Subcutaneous adipose tissue (tissue), 4 donors: ENCODE results near the gene ACOXL. TPM values are rescaled to one million over a fixed set of nuclear protein-coding genes. Genes with fewer than 3 reads are reported as not detected.

Experiments
- total RNA-seq, 4 donors: library from RNA; depleted of rRNA; stranded (reverse); fragments of >200 nt; gene quantifications; one replicate each; pipeline ENCODE4 v1.1.0, GENCODE V29; 2016
- TF ChIP-seq, protein P1 (sequence below): fragments of 450-650 bp; IDR thresholded peaks from one replicate; pipeline ENCODE4 v1.5.1; 2016; ENCODE audit warnings: low read depth, mild to moderate bottlenecking, control low read depth, antibody characterized with exemption, moderate library complexity

Gene ACOXL
- total RNA-seq, 4 donors from 2014 or later: not detected

DNA sequence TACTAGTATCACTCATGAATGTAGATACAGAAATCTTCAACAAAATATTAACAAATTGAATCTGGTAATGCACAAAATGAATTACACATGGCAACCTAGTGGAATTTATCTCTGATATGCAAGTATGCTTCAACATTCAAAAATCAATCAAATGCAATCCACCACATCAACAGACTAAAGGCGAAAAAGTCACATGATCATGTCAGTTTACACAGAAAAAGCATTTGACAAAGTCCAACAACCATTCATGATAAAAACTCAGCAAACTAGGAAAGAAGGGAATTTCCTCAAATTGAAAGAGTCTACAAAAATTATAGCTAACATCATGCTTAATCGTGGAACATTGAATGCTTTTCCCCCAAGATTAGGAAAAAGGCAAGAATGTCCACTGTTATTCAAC lies 237.8 kb downstream of the ACOXL start:
- TF ChIP-seq, protein P1, sequence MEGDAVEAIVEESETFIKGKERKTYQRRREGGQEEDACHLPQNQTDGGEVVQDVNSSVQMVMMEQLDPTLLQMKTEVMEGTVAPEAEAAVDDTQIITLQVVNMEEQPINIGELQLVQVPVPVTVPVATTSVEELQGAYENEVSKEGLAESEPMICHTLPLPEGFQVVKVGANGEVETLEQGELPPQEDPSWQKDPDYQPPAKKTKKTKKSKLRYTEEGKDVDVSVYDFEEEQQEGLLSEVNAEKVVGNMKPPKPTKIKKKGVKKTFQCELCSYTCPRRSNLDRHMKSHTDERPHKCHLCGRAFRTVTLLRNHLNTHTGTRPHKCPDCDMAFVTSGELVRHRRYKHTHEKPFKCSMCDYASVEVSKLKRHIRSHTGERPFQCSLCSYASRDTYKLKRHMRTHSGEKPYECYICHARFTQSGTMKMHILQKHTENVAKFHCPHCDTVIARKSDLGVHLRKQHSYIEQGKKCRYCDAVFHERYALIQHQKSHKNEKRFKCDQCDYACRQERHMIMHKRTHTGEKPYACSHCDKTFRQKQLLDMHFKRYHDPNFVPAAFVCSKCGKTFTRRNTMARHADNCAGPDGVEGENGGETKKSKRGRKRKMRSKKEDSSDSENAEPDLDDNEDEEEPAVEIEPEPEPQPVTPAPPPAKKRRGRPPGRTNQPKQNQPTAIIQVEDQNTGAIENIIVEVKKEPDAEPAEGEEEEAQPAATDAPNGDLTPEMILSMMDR: no peak

DNA sequence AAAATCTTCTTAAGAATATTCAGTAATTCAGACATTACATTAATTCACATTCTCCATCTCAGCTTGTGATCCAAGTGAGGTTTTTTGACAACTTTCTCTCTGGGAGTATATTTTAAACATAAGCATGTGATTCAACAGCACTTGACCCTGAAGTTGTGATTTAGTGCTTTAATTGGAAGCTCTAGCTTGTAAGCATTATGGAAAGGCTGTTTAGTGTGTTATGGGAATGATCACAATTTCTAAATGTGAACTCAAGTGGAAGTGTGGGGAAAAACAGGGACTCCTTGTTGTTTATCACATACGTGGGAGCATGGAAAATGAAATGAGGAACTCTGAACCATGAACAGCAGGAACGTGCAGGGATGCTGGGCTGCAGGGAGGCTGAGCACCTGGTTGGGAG lies 239.4 kb downstream of the ACOXL start:
- TF ChIP-seq, protein P1: no peak

DNA sequence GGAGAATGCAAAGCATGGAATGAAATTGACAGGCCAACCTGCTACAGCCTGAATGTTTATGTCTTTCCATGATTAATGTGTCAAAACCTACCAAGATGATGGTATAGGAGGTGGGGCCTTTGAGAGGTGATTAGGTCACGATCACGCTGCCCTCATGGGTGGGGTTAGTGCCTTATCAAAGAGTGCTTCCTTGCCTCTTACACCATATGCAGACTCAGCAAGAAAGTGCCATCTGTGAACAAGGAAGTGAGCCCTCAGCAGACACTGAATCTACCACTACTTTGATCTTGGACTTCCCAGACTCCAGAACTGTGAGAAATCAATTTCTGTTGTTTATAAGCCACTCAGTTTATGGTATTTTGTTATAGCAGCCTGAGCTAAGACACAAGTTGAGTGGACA lies 240.9 kb downstream of the ACOXL start:
- TF ChIP-seq, protein P1: no peak

DNA sequence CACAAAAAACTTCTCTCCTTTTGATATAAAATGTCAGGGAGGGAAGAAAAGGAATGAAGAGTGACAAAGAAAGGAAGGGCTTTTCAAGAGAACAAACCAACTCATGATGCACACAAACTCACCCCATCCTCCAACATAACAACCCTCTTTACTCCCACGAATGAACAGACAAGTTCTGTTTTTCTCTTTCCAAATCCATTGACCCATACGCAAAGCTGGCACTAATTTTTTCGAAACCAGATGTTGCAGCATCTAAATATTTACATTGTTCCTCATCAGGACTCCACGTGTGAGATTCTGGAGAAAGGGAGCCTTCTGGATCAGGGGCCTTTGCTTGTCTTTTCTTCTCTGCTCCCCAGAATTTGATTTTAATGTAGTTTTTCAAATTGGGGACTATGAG lies 245.0 kb downstream of the ACOXL start:
- TF ChIP-seq, protein P1: no peak

DNA sequence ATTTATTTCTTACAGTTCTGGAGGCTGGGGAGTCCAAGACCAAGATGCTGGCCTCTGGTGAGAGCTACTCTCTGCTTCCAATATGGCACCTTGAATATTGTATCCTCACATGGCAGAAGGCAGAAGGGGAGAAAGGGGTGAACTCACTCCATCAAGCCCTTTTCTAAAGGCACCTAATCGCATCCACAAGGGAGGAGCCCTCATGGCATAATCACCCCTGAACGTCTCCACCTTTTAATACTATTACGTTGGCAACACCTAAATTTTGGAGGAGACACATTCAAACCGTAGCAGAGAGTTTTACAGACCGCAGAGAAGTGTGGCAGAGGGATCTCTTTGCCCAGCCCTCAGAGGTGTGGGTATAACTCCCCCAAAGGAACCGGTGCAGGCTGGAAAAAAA lies 245.8 kb downstream of the ACOXL start:
- TF ChIP-seq, protein P1: no peak

DNA sequence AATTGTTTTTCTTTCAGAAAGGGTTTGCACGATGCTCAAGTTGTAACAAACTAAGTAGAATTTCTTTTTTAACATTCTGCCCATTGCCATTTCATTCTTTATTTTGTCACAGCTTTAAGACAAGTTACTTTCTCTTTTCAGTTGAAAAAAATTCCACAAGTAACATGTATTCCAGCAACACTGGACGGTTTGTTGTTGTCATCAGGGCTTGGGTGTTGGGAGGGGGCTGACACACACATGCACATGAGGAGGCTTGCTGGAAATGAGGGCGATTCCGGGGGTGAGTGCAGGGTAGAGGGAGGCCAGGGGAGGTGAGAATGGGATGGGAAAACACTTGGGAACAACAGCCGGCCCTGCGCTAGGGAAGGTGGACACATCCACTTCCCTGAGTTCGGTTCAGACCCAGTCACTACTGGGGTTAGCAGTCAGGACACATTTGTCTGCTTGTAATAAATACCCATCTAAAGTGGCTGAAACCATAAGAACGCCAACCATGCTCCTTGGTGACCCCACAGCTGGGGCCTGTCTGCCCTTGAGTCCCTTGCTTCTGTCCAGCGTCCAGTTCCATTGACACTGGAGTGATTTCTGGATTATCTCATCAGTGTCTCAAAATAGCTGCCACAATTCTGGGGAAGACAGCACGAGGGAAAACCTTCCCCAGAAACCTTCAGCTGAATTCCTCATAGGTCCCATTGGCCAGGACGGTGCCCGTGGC lies 246.5 kb downstream of the ACOXL start:
- TF ChIP-seq, protein P1: no peak

DNA sequence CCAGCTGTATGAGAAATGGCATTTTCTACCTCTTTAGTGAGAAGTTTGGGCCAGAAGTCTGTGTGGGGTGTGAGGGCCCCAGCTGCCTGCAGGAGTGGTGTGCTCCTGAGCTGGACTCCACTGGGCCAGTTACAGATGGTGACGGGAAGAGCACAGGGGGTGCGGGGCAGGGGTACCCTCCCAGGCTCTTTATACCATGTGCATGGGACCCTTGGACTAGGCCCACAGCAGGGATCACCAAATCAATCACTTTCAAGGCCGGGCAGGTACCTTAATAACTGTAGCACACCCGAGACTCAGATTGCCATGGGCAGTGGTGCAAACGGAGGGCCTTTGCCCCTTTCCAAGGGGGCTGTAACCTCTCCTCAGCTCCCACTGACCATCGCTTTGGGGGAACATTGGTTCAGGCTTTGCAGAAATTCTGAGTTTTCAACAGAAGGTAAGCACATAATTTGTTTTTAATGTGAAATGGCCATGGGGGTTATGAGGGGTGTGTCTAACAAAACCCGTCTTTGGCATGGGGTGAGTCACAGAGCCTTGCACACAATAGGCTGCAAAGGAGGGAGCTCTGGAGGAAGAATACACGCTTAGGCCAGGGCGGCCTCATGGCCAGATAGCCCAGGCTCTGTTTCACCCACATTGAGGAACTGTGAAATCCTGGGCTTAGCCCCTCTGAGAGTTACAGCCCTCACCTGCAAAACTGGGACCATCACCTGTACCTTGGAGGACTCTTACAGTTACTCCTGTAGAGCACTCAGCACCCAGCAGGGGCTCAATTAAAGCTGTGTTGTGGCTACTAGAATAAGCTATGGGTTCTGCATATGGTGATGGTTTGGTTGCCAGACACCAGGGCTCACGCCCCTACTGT lies 247.3 kb downstream of the ACOXL start:
- TF ChIP-seq, protein P1: no peak
